Muscle of arm (tissue), 12 donors: Measurements from ENCODE around the gene ENAH. TPM values are rescaled to one million over a fixed set of nuclear protein-coding genes. Genes with fewer than 3 reads are reported as not detected.

Source experiments
- DNase-seq: peaks from one replicate; pipeline ENCODE4 v3.0.0-alpha.2; 2013
- polyA plus RNA-seq, 12 donors: library from polyadenylated mRNA; unstranded; fragments of 120-200 nt; gene quantifications; one replicate each; pipeline ENCODE4 v1.2.1, GENCODE V29; 2013; ENCODE audit not compliant: insufficient read length in 12 of 12

The ENAH gene
- polyA plus RNA-seq, 12 donors, result 106 to 360 (median 161) TPM

DNA sequence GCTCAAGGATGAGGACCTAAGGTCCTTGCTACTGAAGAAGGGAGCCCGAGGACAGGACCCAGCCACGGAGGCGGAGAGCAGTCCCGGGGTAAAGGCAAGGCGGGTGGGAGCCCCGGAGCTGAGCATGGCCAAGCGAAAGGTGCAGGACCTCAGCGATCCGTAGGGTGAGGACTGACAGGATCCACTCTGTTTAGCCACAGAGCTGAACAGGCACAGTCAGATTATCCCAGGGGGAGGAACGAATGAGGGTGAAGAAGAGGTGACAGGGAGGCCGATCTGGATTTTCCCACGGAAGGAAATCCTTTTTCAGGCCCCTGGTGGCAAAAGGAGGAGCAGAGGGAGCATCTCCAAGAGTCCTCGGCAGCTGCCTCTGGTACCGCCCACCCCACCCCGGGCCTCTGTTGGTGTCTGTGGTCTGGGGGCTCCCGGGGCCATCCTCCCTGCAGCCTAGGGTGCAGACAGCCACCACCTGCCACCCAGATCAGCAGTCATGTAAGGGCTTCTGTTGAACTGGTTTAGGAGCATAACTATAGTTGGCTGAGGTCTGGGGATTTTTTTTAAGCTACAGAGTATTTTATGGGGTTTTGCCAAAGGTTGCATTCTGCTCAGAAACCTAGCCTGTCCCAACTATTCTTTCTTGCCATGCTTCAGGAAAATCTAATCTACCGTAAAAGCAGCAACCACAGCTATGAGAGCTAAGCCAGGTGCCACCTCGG lies 192.7 kb downstream of the ENAH start:
- no peak for DNase-seq

DNA sequence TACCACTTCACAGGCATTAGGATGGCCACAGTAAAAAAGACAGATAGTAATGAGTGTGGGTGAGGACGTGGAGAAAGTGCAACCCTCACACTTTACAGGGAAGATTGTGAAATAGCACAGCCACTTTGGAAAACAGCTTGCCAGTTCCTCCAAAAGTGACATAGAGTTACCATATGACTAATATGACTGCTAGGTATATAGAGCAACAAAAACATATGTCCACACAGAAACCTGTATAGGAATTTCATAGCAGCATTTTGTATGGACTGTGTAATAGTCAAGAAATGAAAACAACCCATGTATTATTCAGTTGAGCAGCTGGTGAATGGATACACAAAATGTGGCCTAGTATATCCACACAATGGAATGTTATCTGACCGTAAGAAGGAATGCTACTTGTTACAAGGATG lies 194.7 kb downstream of the ENAH start:
- DNase-seq, result no peak

DNA sequence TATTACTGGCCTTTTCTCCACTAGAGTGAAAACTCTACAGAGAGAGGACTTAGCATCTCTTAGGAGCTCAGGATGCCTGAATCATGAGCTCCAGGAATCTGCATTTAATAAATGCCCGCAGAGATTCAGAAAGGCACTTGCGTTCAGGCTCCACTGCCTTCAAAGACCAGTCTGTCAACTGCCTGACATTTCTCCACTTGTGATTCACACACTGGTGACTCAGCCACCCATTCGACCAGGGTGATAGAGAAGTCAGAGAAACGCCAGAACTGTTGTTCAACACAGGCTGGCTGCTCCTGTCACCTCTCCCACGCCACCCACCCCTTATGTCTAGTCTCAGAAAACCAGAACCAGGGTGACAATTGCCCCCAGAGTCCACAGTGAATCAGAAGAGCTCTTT lies 198.2 kb downstream of the ENAH start:
- DNase-seq, result no peak

DNA sequence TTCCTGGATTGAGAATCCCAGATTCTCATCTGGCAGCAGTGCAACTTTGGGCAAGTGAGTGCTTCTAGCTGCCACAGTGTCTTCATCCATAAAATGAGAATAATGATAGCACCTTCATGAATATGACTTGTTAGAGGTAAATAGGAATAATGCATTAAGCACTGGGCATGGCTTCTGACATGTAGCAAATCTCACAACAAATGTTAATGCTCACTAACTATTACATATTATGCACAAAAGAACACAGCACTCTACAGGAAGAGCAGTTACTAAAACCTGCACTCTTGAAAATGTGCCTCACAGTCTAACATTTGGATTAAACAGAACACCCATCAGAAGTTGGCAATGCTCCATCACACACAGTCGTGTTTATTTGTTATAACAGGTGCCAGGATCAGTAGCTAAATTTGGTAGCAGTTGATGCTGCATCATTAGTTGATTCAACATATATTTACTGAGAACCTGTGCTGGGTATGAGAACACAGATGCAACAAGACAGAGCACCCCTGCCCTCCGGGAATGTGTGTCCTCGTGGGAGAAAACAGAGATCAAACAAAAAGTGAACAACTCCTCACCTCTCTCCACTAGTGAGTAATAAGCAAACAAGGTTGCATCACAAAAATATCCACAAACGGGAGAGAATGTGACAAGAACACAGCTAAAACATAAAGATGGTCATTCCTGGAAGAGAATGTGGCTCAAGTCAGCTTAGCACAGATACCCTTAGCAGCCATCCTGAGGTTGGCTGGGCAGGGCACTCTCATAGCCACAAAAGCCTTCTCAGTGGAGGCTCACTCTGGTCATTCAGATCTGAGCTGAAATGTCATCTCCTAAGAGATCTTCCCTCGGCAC lies 198.9 kb downstream of the ENAH start:
- no peak for DNase-seq

DNA sequence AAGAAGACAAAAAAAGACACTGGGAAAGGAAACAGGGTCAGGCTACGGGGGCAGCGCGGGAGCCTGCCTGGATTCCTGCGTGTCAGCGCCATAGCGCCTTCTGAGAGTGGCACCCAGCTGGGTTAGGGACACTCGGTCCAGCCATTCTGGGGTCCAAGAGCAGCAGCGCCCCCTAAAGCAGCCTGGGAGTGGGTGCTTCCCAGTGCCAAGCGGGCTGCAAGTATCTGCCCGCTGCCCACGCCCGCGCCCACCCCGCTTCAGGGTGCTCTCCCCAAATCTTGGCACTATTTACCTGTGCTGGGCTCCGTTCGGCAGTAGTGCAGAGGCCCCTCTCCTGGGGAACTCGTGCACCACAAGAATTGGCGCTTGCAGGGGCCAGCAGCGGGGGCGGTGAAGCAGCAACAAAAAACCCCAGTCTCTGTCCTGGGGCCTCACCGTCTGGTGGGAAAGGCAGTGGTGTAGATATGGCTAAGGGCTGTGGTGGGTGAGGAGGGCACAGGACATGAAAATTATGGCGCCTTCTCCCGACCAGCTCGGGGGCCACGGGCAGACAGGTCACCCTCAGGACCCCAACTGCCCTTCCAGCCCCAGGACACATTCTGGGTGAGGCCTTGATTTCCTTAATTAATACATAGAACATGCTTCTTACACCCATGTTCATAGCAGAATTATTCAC lies 200.9 kb downstream of the ENAH start:
- DNase-seq, result no peak

DNA sequence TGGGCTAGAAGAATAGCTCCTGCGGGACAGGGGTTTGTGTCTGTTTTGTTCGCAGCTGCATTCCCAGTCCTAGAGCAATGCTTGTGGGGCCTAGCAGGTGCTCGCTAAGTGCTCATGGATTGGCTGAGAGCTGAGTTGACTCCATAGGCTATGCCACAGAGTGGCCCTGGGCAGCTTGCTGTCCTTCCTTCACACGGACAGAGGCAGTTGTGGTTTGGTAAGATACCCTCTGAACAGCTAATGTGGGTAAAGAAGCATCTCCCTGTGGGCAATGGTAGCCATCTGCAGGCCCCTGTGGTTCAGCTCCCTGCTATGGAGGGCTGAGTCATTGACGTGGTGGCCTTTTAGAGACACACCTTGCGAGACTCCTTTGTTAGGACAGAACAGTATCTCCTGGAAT lies 201.6 kb downstream of the ENAH start:
- DNase-seq, result no peak

DNA sequence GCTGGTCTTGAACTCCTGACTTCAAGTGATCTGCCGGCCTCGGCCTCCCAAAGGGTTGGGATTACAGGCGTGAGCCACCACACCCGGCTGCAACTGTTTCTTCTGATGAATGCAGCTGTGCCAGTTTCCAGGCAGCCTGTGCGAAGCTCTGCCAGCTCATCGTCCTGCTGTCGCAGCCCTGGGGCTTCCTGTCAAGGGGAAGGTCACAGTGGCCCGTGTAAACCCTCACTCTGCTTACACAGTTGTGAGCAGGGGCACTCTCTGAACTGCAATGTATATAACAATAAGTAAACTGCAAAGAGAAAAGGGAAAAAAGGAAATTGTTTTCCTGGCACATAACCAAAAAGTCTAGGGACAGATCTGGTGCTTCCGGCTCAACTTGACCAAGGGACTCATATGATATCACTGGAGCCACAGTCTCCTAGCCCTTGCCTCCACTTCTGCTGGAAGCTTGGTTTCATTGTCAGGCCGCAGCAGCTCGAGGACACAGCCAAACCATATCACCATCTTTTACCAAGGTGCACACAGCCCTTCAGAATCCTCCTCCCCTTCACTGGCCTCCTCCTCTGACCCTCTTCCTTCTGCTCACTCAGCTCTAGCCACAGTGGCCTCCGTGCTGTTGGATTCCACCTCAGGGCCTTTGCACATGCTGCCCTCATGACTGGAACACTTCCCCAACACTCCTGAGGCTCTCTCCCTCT lies 202.3 kb downstream of the ENAH start:
- DNase-seq, result no peak

DNA sequence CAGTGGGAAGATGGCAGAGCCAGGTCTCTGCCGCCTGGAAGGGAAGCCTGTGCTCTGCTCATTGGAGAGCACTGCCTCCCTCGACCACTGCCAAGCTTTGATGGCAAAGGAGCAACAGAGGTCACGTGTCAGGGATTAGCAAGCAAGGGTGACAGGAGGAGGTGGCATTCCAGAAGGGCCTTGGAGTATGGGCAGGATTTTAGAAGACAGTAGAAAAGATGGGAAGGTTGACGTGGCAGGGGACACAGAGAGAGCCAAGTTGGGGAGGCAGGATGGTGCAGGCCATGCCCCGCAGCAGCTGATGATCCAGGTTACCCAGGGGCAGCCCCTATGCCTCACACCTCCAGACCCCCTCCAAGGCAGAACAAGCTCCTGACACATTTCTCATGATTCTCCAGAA lies 203.1 kb downstream of the ENAH start:
- DNase-seq, result no peak

DNA sequence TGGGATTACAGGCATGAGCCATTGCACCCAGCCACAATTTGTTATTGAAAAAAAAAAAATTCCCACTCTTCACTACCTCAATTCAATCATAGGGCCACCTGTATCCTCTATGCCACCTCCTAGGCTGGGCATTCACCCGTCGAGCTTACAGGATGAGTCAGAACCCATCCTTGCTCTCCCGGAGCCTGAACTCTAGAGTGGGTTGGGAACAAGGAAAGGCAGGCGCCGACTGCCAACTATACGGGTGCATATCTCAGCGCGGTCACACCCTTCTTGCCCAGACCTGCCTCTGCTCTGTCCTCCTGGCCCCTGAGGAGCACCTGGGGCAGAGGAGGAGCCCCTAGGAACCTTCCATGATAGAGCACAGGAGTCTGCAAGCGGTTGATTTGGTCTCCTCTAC lies 203.7 kb downstream of the ENAH start:
- no peak for DNase-seq

DNA sequence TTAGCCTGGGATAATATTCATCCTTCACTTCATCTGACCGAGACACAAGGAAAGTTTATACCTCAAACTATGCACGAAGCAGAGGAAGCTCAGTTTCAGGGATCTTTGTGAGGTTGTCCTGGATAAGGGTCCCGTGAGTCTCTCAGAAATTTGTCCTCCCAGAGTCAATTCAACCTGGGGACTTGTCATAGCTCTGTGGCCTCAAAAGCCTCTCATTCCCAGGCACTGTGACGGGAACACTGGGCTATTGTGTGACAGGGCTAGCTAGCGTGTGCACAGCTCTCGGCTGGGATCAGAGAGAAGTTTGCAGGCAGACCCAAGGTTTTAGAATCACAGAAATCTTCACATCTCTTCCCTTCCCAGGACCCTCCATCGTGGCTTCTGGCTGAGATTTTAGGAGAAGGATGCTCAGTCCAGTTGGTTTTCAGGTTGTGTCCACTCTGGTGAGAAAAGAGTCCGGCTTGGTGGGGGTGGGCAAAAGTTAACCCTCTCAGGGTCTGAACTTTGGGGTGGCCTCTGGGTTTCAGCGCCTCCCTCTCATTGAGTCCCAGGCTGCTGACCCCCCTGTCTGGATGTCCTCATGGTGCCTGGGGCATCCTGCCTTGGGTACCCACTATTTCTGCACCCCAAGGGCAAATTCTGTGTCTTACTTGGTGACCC lies 204.6 kb downstream of the ENAH start:
- no peak for DNase-seq

DNA sequence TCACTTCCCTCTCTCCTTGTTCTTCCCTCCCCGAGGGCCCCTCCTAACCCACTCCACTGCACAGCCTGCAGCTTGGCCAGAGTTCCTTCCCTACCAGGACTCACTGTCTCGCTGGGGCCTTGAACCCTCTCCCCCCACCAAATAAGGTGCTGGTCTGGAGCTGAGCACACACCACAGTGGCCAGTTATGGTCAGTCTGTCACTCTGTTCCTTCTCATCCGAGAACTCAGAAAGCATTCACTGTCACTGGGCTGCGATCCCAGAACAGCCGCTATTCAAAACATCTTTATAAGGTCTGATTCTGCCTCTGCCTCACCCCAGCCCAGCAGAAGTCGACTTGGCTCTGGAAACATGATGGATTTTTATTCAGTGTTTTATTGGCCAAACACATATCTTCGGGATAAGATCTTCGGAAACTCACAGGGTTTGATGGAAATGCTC lies 205.3 kb downstream of the ENAH start:
- DNase-seq, result peak; percentile 58

DNA sequence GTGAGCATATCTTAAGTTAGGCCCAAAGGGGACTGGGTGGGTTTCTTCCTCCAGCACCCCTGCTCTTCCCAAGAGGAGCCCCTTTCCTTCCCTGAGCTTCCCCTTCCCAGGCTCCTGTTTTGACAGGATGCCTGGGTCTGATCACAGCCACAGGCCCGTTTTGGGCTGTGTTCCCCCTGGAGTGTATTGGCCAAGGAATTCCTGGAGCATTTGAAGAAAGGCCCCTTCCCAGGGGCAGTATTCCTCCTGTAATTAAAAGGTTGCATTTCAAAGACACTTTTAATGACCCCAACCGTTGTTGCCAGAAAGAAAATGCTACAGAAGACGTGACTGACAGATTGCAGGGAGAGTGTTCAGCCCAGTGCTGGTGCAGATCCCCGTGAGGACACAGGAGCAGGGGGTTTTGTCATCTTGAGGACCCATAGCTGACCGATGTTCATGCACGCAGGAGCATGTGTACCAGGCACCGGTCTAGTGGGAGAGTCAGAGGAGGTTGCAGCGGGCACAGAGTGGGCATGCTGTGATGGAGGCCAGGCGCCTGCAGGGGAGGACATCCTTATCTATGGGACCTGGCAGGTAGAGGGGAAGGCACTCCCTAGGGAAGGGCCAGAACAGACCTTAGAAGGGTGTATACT lies 205.8 kb downstream of the ENAH start:
- no peak for DNase-seq

DNA sequence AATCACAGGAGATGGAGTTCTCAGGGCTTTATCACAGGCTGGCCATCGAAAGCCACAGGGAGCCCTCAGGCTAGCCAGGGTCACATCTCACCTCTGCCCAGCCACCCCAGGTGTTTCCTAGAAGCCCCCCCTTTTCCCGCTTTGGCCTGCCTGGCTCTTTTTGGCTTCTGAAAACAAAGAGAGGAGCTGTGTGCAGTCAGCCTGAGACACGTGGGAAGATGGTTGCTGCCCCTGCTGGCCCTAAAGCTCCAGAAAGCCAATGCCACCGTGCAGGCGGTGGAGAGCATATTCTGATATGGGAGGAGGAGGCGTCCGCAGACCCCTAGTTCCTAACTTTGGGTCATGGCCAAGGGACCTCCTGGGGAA lies 206.3 kb downstream of the ENAH start:
- DNase-seq, result no peak

DNA sequence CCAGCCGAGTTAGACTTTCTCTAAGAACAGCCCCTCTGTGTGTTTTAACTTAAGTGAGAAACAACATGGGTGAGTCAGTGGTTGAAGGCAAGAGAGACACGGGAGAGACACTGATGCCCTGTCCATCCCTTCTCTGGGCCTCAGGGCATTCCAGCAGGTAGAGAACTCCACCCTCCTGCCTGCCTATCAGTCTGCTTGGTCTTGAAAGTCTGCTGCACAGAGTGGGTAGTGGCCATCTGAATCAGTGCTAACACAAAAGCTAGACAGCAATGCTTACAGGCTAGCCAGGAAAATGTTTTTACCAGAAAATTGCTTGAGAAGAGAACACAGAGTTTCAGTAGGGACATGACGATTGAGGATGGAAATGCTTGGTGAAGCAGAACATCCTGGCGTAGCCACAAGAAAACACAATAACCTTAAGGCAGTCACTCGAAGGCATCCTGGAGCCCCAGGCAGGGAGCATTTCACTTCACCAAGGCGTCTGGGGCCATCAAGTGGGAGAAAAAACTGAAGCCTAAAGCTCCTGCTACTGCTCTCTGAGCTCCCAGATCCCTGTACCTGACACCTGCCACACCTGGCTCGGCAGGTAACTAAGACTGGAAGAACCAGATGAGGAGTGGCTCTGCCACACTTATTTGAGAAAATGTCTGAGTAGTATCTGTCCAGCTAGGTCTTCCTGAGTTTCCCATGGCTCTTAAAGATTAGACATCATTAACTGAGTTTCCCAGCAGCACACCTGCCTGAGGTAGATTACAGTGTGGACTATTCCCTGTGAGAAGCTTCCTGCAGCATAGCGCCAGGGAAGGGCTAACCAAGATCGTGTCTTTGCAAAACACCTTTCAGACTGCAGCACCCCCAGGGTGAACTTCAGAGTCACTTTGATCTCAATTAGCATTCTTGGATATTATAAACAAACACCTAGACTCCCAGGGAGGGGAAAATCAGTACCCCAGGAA lies 207.0 kb downstream of the ENAH start:
- no peak for DNase-seq

DNA sequence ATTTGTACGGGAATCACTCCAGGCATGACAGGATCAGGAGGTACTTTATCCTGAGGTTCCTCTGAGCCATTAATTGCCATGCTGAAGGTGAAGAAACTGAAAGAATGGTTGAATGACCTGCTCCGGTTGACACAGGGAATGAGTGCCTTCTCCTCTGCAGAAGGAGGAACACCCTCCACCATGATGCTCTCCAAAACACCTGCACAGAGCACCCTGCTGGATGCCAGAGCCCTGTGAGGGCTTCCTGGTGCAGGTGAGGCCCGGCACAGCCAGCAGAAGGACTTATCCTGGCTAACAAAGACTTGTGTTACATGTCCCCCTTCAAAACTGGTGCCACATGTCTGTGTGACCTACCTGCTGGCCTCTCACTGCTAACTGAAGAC lies 210.8 kb downstream of the ENAH start:
- no peak for DNase-seq

DNA sequence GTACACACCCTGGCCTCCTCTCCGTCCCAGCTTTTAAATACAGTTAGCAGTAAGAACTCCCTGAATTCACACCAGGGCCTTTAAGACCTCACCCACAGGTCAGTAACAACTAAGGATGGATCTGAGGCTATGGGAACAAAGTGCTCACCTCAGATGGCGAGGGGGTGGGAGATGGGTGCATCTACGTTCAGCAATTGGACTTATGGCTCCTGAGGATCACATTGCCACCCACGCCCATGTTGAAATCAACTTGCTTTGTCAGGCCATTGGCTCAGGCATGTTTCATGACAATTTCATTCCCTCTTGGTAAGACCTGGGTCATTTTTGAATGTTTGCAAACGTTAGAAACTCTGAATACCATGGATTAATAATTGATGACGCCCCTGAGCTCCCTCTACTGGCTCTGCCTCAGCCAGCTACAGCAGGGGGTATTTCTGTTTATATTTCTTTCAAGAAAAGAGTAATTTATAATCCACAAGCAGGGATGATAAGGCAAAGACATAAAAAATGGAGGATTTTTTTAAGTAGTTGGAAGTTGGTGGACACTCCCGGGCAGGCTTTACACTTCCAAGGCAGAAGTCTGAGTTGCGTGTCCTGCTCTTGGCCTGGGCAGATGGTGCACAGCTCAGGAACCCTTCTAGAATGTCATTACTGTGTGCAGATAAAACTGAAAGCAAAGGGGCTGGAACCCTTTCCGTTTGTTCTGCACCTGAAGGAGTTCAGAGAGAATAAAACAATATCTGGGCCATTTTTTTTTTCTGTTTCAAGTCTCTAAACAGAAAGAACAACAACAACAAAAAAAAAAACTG lies 211.4 kb downstream of the ENAH start:
- DNase-seq, result no peak

DNA sequence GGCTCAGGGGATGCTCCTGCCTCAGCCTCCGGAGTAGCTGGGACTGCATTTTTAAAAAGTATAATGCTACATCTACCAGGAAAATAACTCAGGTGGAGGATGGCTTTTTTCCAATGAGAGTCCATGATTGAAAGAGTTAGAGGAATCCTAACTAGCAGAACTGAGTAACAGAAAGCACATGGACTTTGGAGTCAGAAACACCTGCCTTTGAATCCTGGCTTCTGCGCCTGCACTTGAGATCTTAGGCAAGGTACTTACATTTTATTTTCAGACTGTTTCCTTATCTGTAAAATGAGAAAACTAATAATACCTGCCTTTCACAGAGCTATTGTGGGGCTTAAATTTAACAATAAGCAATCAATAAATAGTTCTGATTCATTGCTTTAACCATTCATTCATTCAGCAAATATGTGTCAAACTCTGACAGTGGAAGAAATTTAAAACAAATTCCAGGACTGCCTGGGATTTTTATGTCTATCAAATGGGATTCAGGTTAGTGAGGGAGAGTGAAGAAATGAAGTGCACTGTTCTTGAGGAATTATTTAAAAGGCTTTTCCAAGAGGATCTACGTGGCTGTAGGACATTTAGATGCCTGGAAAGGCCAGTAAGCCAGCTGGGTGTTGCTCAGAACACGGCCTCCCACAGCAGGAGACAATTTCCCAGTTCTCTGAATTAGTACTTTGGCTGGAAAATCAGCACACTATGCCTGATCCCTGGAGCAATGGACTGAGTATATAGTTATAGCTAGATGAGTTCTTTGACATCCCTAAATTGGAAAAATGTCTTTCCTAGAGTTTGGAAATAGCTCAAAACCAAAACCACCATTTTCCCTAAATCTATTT lies 212.3 kb downstream of the ENAH start:
- no peak for DNase-seq
